OCI-M2 (cell line): ENCODE results near the gene ZNF619.

Experiments
- DNase-seq: peaks from one replicate; lab custom pipeline; 2025; ENCODE audit not compliant: unreplicated experiment; lab: John Stamatoyannopoulos, UW

Gene ZNF619

GRCh38 chr3:40465111-40465407 is 11.9 kb upstream of the ZNF619 start:
- no peak for DNase-seq

GRCh38 chr3:40465456-40465855 is 11.5 kb upstream of the ZNF619 start:
- no peak for DNase-seq

- DNase-seq = no peak
These were observed 8.9 kb upstream of the ZNF619 start for GRCh38 chr3:40468018-40468417.

GRCh38 chr3:40470701-40471100 is 6.2 kb upstream of the ZNF619 start:
- no peak for DNase-seq

- DNase-seq = no peak
These were observed 744 bp downstream of the ZNF619 start for GRCh38 chr3:40477666-40478065.

GRCh38 chr3:40487172-40487571 is 10.2 kb downstream of the ZNF619 start:
- no peak for DNase-seq

GRCh38 chr3:40490916-40491315 is 14.0 kb downstream of the ZNF619 start:
- no peak for DNase-seq

- DNase-seq = no peak
These were observed 17.8 kb downstream of the ZNF619 start for GRCh38 chr3:40494698-40495097.

- DNase-seq = no peak
These were observed 20.4 kb downstream of the ZNF619 start for GRCh38 chr3:40497288-40497687.

- DNase-seq = no peak
These were observed 23.0 kb downstream of the ZNF619 start for GRCh38 chr3:40499952-40500351.

- DNase-seq = no peak
These were observed 25.1 kb downstream of the ZNF619 start for GRCh38 chr3:40502034-40502433.

- no peak for DNase-seq
These were observed 27.9 kb downstream of the ZNF619 start for GRCh38 chr3:40504636-40505430.

- no peak for DNase-seq
These were observed 28.9 kb downstream of the ZNF619 start, which contains the start of gene ZNF620 for GRCh38 chr3:40505599-40506462. Gene ZNF620 (plus strand): TSS chr3:40506039. CDS start chr3:40506353, 314 bp downstream.

GRCh38 chr3:40511031-40511718 is 34.3 kb downstream of the ZNF619 start:
- no peak for DNase-seq

GRCh38 chr3:40516201-40516600 is 39.3 kb downstream of the ZNF619 start:
- no peak for DNase-seq

GRCh38 chr3:40518067-40518466 is 41.1 kb downstream of the ZNF619 start:
- DNase-seq = no peak

GRCh38 chr3:40518848-40519247 is 41.9 kb downstream of the ZNF619 start:
- DNase-seq = no peak

GRCh38 chr3:40521254-40521653 is 44.3 kb downstream of the ZNF619 start:
- no peak for DNase-seq

- DNase-seq = no peak
These were observed 46.9 kb downstream of the ZNF619 start for GRCh38 chr3:40523781-40524180.

- no peak for DNase-seq
These were observed 47.3 kb downstream of the ZNF619 start for GRCh38 chr3:40524222-40524567.

GRCh38 chr3:40524568-40525285 is 47.8 kb downstream of the ZNF619 start, which contains the start of gene ZNF621:
Gene ZNF621 (plus strand): TSS chr3:40524960. CDS start chr3:40525841, 881 bp downstream.
- DNase-seq = peak; percentile 37
